Ishikawa (cell line): Measurements from ENCODE around the gene PFDN2.

Experiments used
- CEBPB ChIP-seq: IDR thresholded peaks from 2 replicates; pipeline ENCODE4 v1.6.1; 2012
- CREB1 ChIP-seq: IDR thresholded peaks from 2 replicates; pipeline ENCODE4 v1.6.1; 2012; ENCODE audit warnings: low read depth
- EGR1 ChIP-seq: IDR thresholded peaks from 2 replicates; pipeline ENCODE4 v1.6.1; 2012
- EP300 ChIP-seq: IDR thresholded peaks from 2 replicates; pipeline ENCODE4 v1.6.1; 2012; ENCODE audit warnings: borderline replicate concordance
- FOXM1 ChIP-seq: IDR thresholded peaks from 2 replicates; pipeline ENCODE4 v1.6.1; 2012; ENCODE audit warnings: low read depth, borderline replicate concordance
- MAX ChIP-seq: IDR thresholded peaks from 2 replicates; pipeline ENCODE4 v1.6.1; 2012
- NFIC ChIP-seq: IDR thresholded peaks from 2 replicates; pipeline ENCODE4 v1.6.1; 2012
- RAD21 ChIP-seq: IDR thresholded peaks from 2 replicates; pipeline ENCODE4 v1.6.1; 2012; ENCODE audit warnings: low read depth
- TAF1 ChIP-seq: IDR thresholded peaks from 2 replicates; pipeline ENCODE4 v1.6.1; 2012; ENCODE audit warnings: low read depth, mild to moderate bottlenecking
- TCF12 ChIP-seq: IDR thresholded peaks from 2 replicates; pipeline ENCODE4 v1.6.1; 2012; ENCODE audit warnings: low read depth
- TEAD4 ChIP-seq: IDR thresholded peaks from 2 replicates; pipeline ENCODE4 v1.6.1; 2012
- YY1 ChIP-seq: IDR thresholded peaks from 2 replicates; pipeline ENCODE4 v1.6.1; 2012; ENCODE audit warnings: low read depth
- ZBTB7A ChIP-seq: IDR thresholded peaks from 2 replicates; pipeline ENCODE4 v1.6.1; 2012; ENCODE audit warnings: low read depth
- TF ChIP-seq, protein P1 (sequence below): IDR thresholded peaks from 2 replicates; pipeline ENCODE4 v1.6.1; 2012; ENCODE audit warnings: low read depth, mild to moderate bottlenecking
- TF ChIP-seq, protein P2 (sequence below): IDR thresholded peaks from 2 replicates; pipeline ENCODE4 v1.6.1; 2012

Gene PFDN2

GRCh38 chr1:161157867-161158266, 40.0 kb upstream of the PFDN2 start:
- no peak for TF ChIP-seq EP300
- no peak for TF ChIP-seq TEAD4
- TF ChIP-seq RAD21: no peak
- TF ChIP-seq NFIC: no peak
- TF ChIP-seq ZBTB7A: no peak
- no peak for TF ChIP-seq CEBPB
- TF ChIP-seq, protein P1, sequence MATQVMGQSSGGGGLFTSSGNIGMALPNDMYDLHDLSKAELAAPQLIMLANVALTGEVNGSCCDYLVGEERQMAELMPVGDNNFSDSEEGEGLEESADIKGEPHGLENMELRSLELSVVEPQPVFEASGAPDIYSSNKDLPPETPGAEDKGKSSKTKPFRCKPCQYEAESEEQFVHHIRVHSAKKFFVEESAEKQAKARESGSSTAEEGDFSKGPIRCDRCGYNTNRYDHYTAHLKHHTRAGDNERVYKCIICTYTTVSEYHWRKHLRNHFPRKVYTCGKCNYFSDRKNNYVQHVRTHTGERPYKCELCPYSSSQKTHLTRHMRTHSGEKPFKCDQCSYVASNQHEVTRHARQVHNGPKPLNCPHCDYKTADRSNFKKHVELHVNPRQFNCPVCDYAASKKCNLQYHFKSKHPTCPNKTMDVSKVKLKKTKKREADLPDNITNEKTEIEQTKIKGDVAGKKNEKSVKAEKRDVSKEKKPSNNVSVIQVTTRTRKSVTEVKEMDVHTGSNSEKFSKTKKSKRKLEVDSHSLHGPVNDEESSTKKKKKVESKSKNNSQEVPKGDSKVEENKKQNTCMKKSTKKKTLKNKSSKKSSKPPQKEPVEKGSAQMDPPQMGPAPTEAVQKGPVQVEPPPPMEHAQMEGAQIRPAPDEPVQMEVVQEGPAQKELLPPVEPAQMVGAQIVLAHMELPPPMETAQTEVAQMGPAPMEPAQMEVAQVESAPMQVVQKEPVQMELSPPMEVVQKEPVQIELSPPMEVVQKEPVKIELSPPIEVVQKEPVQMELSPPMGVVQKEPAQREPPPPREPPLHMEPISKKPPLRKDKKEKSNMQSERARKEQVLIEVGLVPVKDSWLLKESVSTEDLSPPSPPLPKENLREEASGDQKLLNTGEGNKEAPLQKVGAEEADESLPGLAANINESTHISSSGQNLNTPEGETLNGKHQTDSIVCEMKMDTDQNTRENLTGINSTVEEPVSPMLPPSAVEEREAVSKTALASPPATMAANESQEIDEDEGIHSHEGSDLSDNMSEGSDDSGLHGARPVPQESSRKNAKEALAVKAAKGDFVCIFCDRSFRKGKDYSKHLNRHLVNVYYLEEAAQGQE: no peak
- no peak for TF ChIP-seq YY1
- TF ChIP-seq MAX: no peak
- TF ChIP-seq, protein P2, sequence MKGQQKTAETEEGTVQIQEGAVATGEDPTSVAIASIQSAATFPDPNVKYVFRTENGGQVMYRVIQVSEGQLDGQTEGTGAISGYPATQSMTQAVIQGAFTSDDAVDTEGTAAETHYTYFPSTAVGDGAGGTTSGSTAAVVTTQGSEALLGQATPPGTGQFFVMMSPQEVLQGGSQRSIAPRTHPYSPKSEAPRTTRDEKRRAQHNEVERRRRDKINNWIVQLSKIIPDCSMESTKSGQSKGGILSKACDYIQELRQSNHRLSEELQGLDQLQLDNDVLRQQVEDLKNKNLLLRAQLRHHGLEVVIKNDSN: no peak
- no peak for TF ChIP-seq CREB1
- no peak for TF ChIP-seq TAF1
- no peak for TF ChIP-seq FOXM1
- TF ChIP-seq EGR1: no peak
- no peak for TF ChIP-seq TCF12

- TF ChIP-seq TCF12: peak; percentile 53; the same call in 1 of the 2 replicates
- TF ChIP-seq CREB1: 0 out of 2 replicates have a peak, but pooled peaks have one; percentile 43
- TF ChIP-seq MAX: peak; percentile 93
- no peak for TF ChIP-seq RAD21
- no peak; the same call in 1 of the 2 replicates for TF ChIP-seq NFIC
- TF ChIP-seq TAF1: peak; percentile 95
- TF ChIP-seq, protein P2: 0 out of 2 replicates have a peak, but pooled peaks have one; percentile 7
- peak; percentile 100 for TF ChIP-seq YY1
- TF ChIP-seq TEAD4: no peak; the same call in 1 of the 2 replicates
- TF ChIP-seq EGR1: peak; percentile 82
- TF ChIP-seq, protein P1: no peak
- no peak for TF ChIP-seq ZBTB7A
Measured at GRCh38 chr1:161153682-161154337, 36.0 kb upstream of the PFDN2 start, which contains the start of gene UFC1. UFC1 (plus strand) TSS chr1:161153978; CDS start chr1:161153998, 20 bp downstream.

GRCh38 chr1:161153176-161153575, 35.3 kb upstream of the PFDN2 start:
- TF ChIP-seq TAF1: no peak
- no peak for TF ChIP-seq NFIC
- TF ChIP-seq RAD21: no peak
- TF ChIP-seq TCF12: no peak
- TF ChIP-seq YY1: no peak
- no peak for TF ChIP-seq TEAD4
- no peak for TF ChIP-seq FOXM1
- no peak for TF ChIP-seq EGR1
- TF ChIP-seq, protein P1: no peak
- TF ChIP-seq CEBPB: no peak
- TF ChIP-seq, protein P2: no peak
- no peak for TF ChIP-seq CREB1
- TF ChIP-seq ZBTB7A: no peak

DNA sequence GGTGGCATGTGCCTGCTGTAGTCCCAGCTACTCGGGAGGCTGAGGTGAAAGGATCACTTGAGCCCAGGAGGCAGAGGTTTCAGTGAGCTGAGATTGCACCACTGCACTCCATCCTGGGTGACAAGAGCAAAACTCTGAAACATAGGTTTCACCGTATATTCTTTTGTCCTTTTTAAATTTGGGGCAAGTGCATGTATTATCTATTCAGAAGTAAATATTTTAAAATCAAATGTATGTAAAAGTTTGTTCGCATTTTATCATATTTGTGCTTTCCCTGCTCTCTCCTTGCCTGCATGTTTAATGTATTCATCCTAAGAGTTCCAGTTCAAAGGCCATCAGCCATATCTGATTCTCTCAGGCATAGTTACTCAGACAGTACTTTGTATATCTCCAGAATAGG, 28.0 kb upstream of the PFDN2 start:
- TF ChIP-seq TAF1: no peak
- TF ChIP-seq NFIC: no peak
- no peak for TF ChIP-seq CREB1
- TF ChIP-seq, protein P2: no peak
- TF ChIP-seq YY1: no peak
- TF ChIP-seq TCF12: no peak
